CD8-positive, alpha-beta memory T cell (primary cell): ENCODE results near the gene NR0B2. TPM values are rescaled to one million over a fixed set of nuclear protein-coding genes. Genes with fewer than 3 reads are reported as not detected.

Source experiments
- CTCF ChIA-PET: fragments of 350-600 bp; sonication (Branson Sonifier 250); formaldehyde crosslinking; loops from one replicate; lab custom pipeline; 2021; ENCODE audit warnings: antibody characterized with exemption; lab: Charles Lee
- POLR2A ChIA-PET: fragments of 350-600 bp; sonication (Branson Sonifier 250); formaldehyde crosslinking; loops from one replicate; lab custom pipeline; 2021; ENCODE audit warnings: antibody characterized with exemption; lab: Charles Lee
- DNase-seq, 5 donors: peaks; one replicate each; pipeline versions ENCODE4 v3.0.0 to v3.0.0-alpha.2; 2020 to 2022; ENCODE audit warnings: mixed read lengths in 1 of 5
- H3K27ac ChIP-seq: one replicate; pipeline ENCODE4 v1.7.0; 2013; ENCODE audit warnings: low read depth, mild to moderate bottlenecking, low read length, moderate library complexity
- H3K27me3 ChIP-seq: 2 replicates; pipeline ENCODE4 v1.7.0; 2013; ENCODE audit warnings: low read length, mild to moderate bottlenecking; ENCODE audit not compliant: insufficient read depth, poor library complexity, severe bottlenecking
- H3K36me3 ChIP-seq: 2 replicates; pipeline ENCODE4 v1.7.0; 2013; ENCODE audit warnings: mild to moderate bottlenecking, low read length, moderate library complexity; ENCODE audit not compliant: insufficient read depth
- H3K4me1 ChIP-seq: 2 replicates; pipeline ENCODE4 v1.7.0; 2013; ENCODE audit warnings: mild to moderate bottlenecking, low read length, moderate library complexity; ENCODE audit not compliant: insufficient read depth
- H3K4me3 ChIP-seq: 2 replicates; pipeline ENCODE4 v1.7.0; 2013; ENCODE audit warnings: mild to moderate bottlenecking, low read length
- H3K9me3 ChIP-seq: 2 replicates; pipeline ENCODE4 v1.7.0; 2013; ENCODE audit warnings: mild to moderate bottlenecking, low read length
- H3K27ac Mint-ChIP-seq, 8 donors: one replicate each; pipeline ENCODE4 v1.8.0; 2020 to 2021; ENCODE audit warnings: mixed read lengths in 8 of 8, mild to moderate bottlenecking in 6 of 8, inconsistent platforms in 3 of 8, moderate library complexity in 3 of 8
- H3K27me3 Mint-ChIP-seq, 2 donors: one replicate each; pipeline ENCODE4 v1.8.0; 2020 to 2021; ENCODE audit warnings: mixed read lengths in 2 of 2, mild to moderate bottlenecking in 1 of 2, moderate library complexity in 1 of 2
- H3K36me3 Mint-ChIP-seq, 3 donors: one replicate each; pipeline ENCODE4 v1.8.0; 2020 to 2021; ENCODE audit warnings: mixed read lengths in 3 of 3, inconsistent platforms in 1 of 3, mild to moderate bottlenecking in 1 of 3
- H3K4me1 Mint-ChIP-seq, 3 donors: one replicate each; pipeline ENCODE4 v1.8.0; 2020 to 2021; ENCODE audit warnings: mixed read lengths in 3 of 3, inconsistent platforms in 1 of 3, mild to moderate bottlenecking in 1 of 3
- H3K4me3 Mint-ChIP-seq, 7 donors: one replicate each; pipeline ENCODE4 v1.8.0; 2020 to 2021; ENCODE audit warnings: mixed read lengths in 7 of 7, mild to moderate bottlenecking in 6 of 7, moderate library complexity in 4 of 7, inconsistent platforms in 2 of 7
- H3K9me3 Mint-ChIP-seq, 5 donors: one replicate each; pipeline ENCODE4 v1.8.0; 2020 to 2022; ENCODE audit warnings: mixed read lengths in 5 of 5, mild to moderate bottlenecking in 3 of 5, moderate library complexity in 2 of 5, inconsistent platforms in 1 of 5
- polyA plus RNA-seq: library from polyadenylated mRNA; unstranded; fragments of 300-500 nt; fragmentation: Illumina TruSeq; gene quantifications from one replicate; pipeline ENCODE4 v1.2.3, GENCODE V29; 2021
- total RNA-seq, 2 experiments: library from RNA; stranded (reverse); gene quantifications; one replicate each; pipeline ENCODE4 v1.2.3, GENCODE V29; 2021

The NR0B2 gene
- total and polyA plus RNA-seq, 3 experiments from 2014 or later, result not detected

- peaks cover 33 to 53% (median 49%) of the 10 kb centered on the region in 3 donors for H3K4me1 Mint-ChIP-seq
- peaks cover 4 to 53% (median 6%) of the 10 kb centered on the region in 3 donors for H3K36me3 Mint-ChIP-seq
- H3K4me3 Mint-ChIP-seq, result peak overlapping the region in 5 of 7 donors; percentile 41 to 94 (median 93)
- Histone ChIP-seq H3K36me3 (peaks cover 21% of the 10 kb centered on the region), H3K27me3 (no peaks in the 10 kb centered on the region), H3K9me3 (no peaks in the 10 kb centered on the region), H3K4me3 (no peak overlapping the region), H3K4me1 (peaks cover 22% of the 10 kb centered on the region), H3K27ac (no peak overlapping the region)
- no peak for DNase-seq
- H3K27ac Mint-ChIP-seq, result peak overlapping the region in 3 of 8 donors; percentile 43 to 95 (median 87)
- ChIA-PET POLR2A (no interaction called here), CTCF (interaction anchor here (1.1 kb wide), 1 partner anchor 16 kb away, joined by 3 read pairs; no protein-coding TSS in a partner anchor)
- H3K9me3 Mint-ChIP-seq, result no peaks in the 10 kb centered on the region
- H3K27me3 Mint-ChIP-seq, result peaks cover 0 to 1% of the 10 kb centered on the region in 2 donors
These were observed 9.9 kb upstream of the NR0B2 start for GRCh38 chr1:26923711-26924110.

- Mint-ChIP-seq H3K27ac (peak overlapping the region; percentile 74 to 98 (median 94)), H3K27me3 (peaks cover 0 to 1% of the 10 kb centered on the region in 2 donors), H3K4me3 (peak overlapping the region; percentile 87 to 97 (median 93)), H3K4me1 (peaks cover 31 to 52% (median 45%) of the 10 kb centered on the region in 3 donors), H3K9me3 (no peaks in the 10 kb centered on the region), H3K36me3 (peaks cover 4 to 45% (median 4%) of the 10 kb centered on the region in 3 donors)
- no peak for DNase-seq
- Histone ChIP-seq H3K36me3 (peaks cover 16% of the 10 kb centered on the region), H3K4me3 (peak overlapping the region; percentile 77), H3K27me3 (no peaks in the 10 kb centered on the region), H3K27ac (no peak overlapping the region), H3K9me3 (no peaks in the 10 kb centered on the region), H3K4me1 (peaks cover 22% of the 10 kb centered on the region)
- CTCF ChIA-PET, result no interaction called here
- POLR2A ChIA-PET, result no interaction called here
These were observed 9.1 kb upstream of the NR0B2 start for GRCh38 chr1:26922901-26923300.

GRCh38 chr1:26922431-26922729 lies 8.6 kb upstream of the NR0B2 start:
- H3K9me3 ChIP-seq, result no peaks in the 10 kb centered on the region
- Mint-ChIP-seq H3K36me3 (peaks cover 4 to 40% (median 4%) of the 10 kb centered on the region in 3 donors), H3K4me1 (peaks cover 29 to 50% (median 45%) of the 10 kb centered on the region in 3 donors), H3K9me3 (no peaks in the 10 kb centered on the region), H3K27me3 (peaks cover 0 to 1% of the 10 kb centered on the region in 2 donors), H3K27ac (peak overlapping the region; percentile 87 to 98 (median 95)), H3K4me3 (peak overlapping the region; percentile 87 to 97 (median 93))
- H3K27me3 ChIP-seq, result no peaks in the 10 kb centered on the region
- H3K36me3 ChIP-seq, result peaks cover 16% of the 10 kb centered on the region
- peak overlapping the region; percentile 84 for H3K27ac ChIP-seq
- CTCF ChIA-PET, result no interaction called here
- H3K4me3 ChIP-seq, result peak overlapping the region; percentile 77
- no peak for DNase-seq
- POLR2A ChIA-PET, result interaction anchor here (1.9 kb wide), 1 partner anchor 89 kb away, joined by 6 read pairs; no protein-coding TSS in a partner anchor
- peaks cover 22% of the 10 kb centered on the region for H3K4me1 ChIP-seq

- peak; percentile 93 to 97 (median 95) for DNase-seq
- H3K36me3 Mint-ChIP-seq, result peaks cover under 1 to 36% (median under 1%) of the 10 kb centered on the region in 3 donors
- ChIA-PET CTCF (interaction anchor here (1.2 kb wide), 2 partner anchors 7 to 32 kb away, joined by 3 read pairs; partner anchors contain the start of gene GPN2), POLR2A (interaction anchor here (0.5 to 1.9 kb wide), 5 partner anchors 21 to 1692 kb away, joined by 3 to 6 read pairs (median 4); partner anchors contain the start of genes GPATCH3 and GPN2)
- H3K4me1 ChIP-seq, result peaks cover 22% of the 10 kb centered on the region
- H3K36me3 ChIP-seq, result peaks cover 15% of the 10 kb centered on the region
- H3K9me3 Mint-ChIP-seq, result no peaks in the 10 kb centered on the region
- peaks cover 26 to 46% (median 40%) of the 10 kb centered on the region in 3 donors for H3K4me1 Mint-ChIP-seq
- peaks cover 0 to 1% of the 10 kb centered on the region in 2 donors for H3K27me3 Mint-ChIP-seq
- H3K4me3 Mint-ChIP-seq, result peak within 1 kb of the TSS; percentile 87 to 97 (median 93)
- no peaks in the 10 kb centered on the region for H3K9me3 ChIP-seq
- H3K27ac ChIP-seq, result peak within 1 kb of the TSS; percentile 84
- peak within 1 kb of the TSS; percentile 87 to 98 (median 95) for H3K27ac Mint-ChIP-seq
- peak within 1 kb of the TSS; percentile 77 for H3K4me3 ChIP-seq
- no peaks in the 10 kb centered on the region for H3K27me3 ChIP-seq
These were observed 8.0 kb upstream of the NR0B2 start, which contains the start of gene NUDC for GRCh38 chr1:26921540-26922430. TSS of gene NUDC (plus strand) at chr1:26921743. CDS start at chr1:26921849, 106 bp downstream.

- H3K4me1 Mint-ChIP-seq, result peaks cover 26 to 42% (median 38%) of the 10 kb centered on the region in 3 donors
- no peaks in the 10 kb centered on the region for H3K9me3 Mint-ChIP-seq
- H3K27me3 ChIP-seq, result no peaks in the 10 kb centered on the region
- no peak for DNase-seq
- no peaks in the 10 kb centered on the region for H3K9me3 ChIP-seq
- H3K4me3 ChIP-seq, result peak overlapping the region; percentile 77
- H3K36me3 Mint-ChIP-seq, result peaks cover 0 to 30% (median 0%) of the 10 kb centered on the region in 3 donors
- ChIA-PET POLR2A (interaction anchor here (0.5 to 1.9 kb wide), 4 partner anchors 20 to 847 kb away, joined by 3 to 6 read pairs (median 5); partner anchors contain the start of genes GPATCH3 and GPN2), CTCF (interaction anchor here (1.2 kb wide), 2 partner anchors 8 to 31 kb away, joined by 3 read pairs; partner anchors contain the start of gene GPN2)
- H3K36me3 ChIP-seq, result peaks cover 8% of the 10 kb centered on the region
- peaks cover 0 to 1% of the 10 kb centered on the region in 2 donors for H3K27me3 Mint-ChIP-seq
- peak overlapping the region; percentile 84 for H3K27ac ChIP-seq
- H3K4me3 Mint-ChIP-seq, result peak overlapping the region; percentile 87 to 97 (median 93)
- peaks cover 22% of the 10 kb centered on the region for H3K4me1 ChIP-seq
- H3K27ac Mint-ChIP-seq, result peak overlapping the region; percentile 87 to 98 (median 95)
These were observed 7.4 kb upstream of the NR0B2 start for GRCh38 chr1:26921126-26921539.

GRCh38 chr1:26915204-26915842 lies 1.5 kb upstream of the NR0B2 start:
- H3K9me3 ChIP-seq, result no peaks in the 10 kb centered on the region
- no peak overlapping the region for H3K4me3 ChIP-seq
- DNase-seq, result no peak
- no peak overlapping the region for H3K27ac ChIP-seq
- no peaks in the 10 kb centered on the region for H3K27me3 ChIP-seq
- Mint-ChIP-seq H3K27me3 (peaks cover 3% of the 10 kb centered on the region in 2 donors), H3K36me3 (no peaks in the 10 kb centered on the region), H3K27ac (peak overlapping the region in 1 of 8 donors; percentile 64), H3K9me3 (no peaks in the 10 kb centered on the region), H3K4me3 (no peak overlapping the region), H3K4me1 (peaks cover under 1 to 6% (median 4%) of the 10 kb centered on the region in 3 donors)
- POLR2A ChIA-PET, result no interaction called here
- H3K36me3 ChIP-seq, result no peaks in the 10 kb centered on the region
- CTCF ChIA-PET, result no interaction called here
- H3K4me1 ChIP-seq, result no peaks in the 10 kb centered on the region

- CTCF ChIA-PET, result interaction anchor here (1.4 kb wide), 1 partner anchor 13 kb away, joined by 4 read pairs; the partner anchor contains the start of gene GPATCH3
- Histone ChIP-seq H3K4me3 (no peak overlapping the region), H3K27me3 (no peaks in the 10 kb centered on the region), H3K36me3 (no peaks in the 10 kb centered on the region), H3K27ac (no peak overlapping the region), H3K9me3 (no peaks in the 10 kb centered on the region), H3K4me1 (no peaks in the 10 kb centered on the region)
- Mint-ChIP-seq H3K4me1 (no peaks in the 10 kb centered on the region), H3K36me3 (no peaks in the 10 kb centered on the region), H3K27me3 (peaks cover 3 to 8% of the 10 kb centered on the region in 2 donors), H3K9me3 (no peaks in the 10 kb centered on the region), H3K4me3 (no peak overlapping the region), H3K27ac (no peak overlapping the region)
- no peak for DNase-seq
- POLR2A ChIA-PET, result no interaction called here
These were observed 404 bp downstream of the NR0B2 start for GRCh38 chr1:26913389-26913753.
